ENCODE results near the gene MAST4. TPM values are rescaled to one million over a fixed set of nuclear protein-coding genes. Genes with fewer than 3 reads are reported as not detected.

Gene MAST4
- total and polyA plus RNA-seq, 4 donors: 3.7 to 9.5 (median 6.5) TPM

- TF ChIP-seq TAF1 (conservative IDR thresholded peaks at IDR 0.05): no peak
Measured at GRCh38 chr5:66788556-66788955, 192.4 kb downstream of the MAST4 start (continued).

- H3K36me3 ChIP-seq (ENCODE audit: control insufficient read depth in 4 of 4, insufficient read depth in 3 of 4, low read depth in 1 of 4, low read length in 3 of 4): no peaks in the 10 kb centered on the region
- no peaks in the 10 kb centered on the region for H3K4me1 ChIP-seq (ENCODE audit: control insufficient read depth in 4 of 4, insufficient read depth in 4 of 4, low read length in 3 of 4)
- TF ChIP-seq, protein P1, sequence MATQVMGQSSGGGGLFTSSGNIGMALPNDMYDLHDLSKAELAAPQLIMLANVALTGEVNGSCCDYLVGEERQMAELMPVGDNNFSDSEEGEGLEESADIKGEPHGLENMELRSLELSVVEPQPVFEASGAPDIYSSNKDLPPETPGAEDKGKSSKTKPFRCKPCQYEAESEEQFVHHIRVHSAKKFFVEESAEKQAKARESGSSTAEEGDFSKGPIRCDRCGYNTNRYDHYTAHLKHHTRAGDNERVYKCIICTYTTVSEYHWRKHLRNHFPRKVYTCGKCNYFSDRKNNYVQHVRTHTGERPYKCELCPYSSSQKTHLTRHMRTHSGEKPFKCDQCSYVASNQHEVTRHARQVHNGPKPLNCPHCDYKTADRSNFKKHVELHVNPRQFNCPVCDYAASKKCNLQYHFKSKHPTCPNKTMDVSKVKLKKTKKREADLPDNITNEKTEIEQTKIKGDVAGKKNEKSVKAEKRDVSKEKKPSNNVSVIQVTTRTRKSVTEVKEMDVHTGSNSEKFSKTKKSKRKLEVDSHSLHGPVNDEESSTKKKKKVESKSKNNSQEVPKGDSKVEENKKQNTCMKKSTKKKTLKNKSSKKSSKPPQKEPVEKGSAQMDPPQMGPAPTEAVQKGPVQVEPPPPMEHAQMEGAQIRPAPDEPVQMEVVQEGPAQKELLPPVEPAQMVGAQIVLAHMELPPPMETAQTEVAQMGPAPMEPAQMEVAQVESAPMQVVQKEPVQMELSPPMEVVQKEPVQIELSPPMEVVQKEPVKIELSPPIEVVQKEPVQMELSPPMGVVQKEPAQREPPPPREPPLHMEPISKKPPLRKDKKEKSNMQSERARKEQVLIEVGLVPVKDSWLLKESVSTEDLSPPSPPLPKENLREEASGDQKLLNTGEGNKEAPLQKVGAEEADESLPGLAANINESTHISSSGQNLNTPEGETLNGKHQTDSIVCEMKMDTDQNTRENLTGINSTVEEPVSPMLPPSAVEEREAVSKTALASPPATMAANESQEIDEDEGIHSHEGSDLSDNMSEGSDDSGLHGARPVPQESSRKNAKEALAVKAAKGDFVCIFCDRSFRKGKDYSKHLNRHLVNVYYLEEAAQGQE (IDR thresholded peaks at IDR 0.05): no peak
- TF ChIP-seq YY1 (IDR thresholded peaks at IDR 0.05) (no peak), TAF1 (conservative IDR thresholded peaks at IDR 0.05) (no peak), HNF4G (IDR thresholded peaks at IDR 0.05) (no peak), RAD21 (IDR thresholded peaks at IDR 0.05) (no peak), HNF4A (conservative IDR thresholded peaks at IDR 0.05) (no peak), GABPA (IDR thresholded peaks at IDR 0.05 in 1 of 2, conservative IDR thresholded peaks at IDR 0.05 in 1 of 2) (no peak), JUND (IDR thresholded peaks at IDR 0.05) (no peak), FOXA1 (IDR thresholded peaks at IDR 0.05) (no peak), FOXA2 (IDR thresholded peaks at IDR 0.05) (no peak), SP1 (IDR thresholded peaks at IDR 0.05) (no peak), NR2F2 (IDR thresholded peaks at IDR 0.05) (no peak), ATF3 (IDR thresholded peaks at IDR 0.05) (no peak), RXRA (IDR thresholded peaks at IDR 0.05) (no peak), EGR1 (IDR thresholded peaks at IDR 0.05; ENCODE audit: low read depth in 2 of 2) (no peak)
- TF ChIP-seq, protein P2, sequence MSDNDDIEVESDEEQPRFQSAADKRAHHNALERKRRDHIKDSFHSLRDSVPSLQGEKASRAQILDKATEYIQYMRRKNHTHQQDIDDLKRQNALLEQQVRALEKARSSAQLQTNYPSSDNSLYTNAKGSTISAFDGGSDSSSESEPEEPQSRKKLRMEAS (IDR thresholded peaks at IDR 0.05): no peak
- TF ChIP-seq, protein P3, sequence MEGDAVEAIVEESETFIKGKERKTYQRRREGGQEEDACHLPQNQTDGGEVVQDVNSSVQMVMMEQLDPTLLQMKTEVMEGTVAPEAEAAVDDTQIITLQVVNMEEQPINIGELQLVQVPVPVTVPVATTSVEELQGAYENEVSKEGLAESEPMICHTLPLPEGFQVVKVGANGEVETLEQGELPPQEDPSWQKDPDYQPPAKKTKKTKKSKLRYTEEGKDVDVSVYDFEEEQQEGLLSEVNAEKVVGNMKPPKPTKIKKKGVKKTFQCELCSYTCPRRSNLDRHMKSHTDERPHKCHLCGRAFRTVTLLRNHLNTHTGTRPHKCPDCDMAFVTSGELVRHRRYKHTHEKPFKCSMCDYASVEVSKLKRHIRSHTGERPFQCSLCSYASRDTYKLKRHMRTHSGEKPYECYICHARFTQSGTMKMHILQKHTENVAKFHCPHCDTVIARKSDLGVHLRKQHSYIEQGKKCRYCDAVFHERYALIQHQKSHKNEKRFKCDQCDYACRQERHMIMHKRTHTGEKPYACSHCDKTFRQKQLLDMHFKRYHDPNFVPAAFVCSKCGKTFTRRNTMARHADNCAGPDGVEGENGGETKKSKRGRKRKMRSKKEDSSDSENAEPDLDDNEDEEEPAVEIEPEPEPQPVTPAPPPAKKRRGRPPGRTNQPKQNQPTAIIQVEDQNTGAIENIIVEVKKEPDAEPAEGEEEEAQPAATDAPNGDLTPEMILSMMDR (IDR thresholded peaks at IDR 0.05; ENCODE audit: low read depth, low read length, missing input control): no peak
- TF ChIP-seq, protein P4, sequence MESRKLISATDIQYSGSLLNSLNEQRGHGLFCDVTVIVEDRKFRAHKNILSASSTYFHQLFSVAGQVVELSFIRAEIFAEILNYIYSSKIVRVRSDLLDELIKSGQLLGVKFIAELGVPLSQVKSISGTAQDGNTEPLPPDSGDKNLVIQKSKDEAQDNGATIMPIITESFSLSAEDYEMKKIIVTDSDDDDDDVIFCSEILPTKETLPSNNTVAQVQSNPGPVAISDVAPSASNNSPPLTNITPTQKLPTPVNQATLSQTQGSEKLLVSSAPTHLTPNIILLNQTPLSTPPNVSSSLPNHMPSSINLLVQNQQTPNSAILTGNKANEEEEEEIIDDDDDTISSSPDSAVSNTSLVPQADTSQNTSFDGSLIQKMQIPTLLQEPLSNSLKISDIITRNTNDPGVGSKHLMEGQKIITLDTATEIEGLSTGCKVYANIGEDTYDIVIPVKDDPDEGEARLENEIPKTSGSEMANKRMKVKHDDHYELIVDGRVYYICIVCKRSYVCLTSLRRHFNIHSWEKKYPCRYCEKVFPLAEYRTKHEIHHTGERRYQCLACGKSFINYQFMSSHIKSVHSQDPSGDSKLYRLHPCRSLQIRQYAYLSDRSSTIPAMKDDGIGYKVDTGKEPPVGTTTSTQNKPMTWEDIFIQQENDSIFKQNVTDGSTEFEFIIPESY (IDR thresholded peaks at IDR 0.05): no peak
- no peaks in the 10 kb centered on the region for H3K9me3 ChIP-seq (ENCODE audit: control insufficient read depth in 4 of 4, low read length in 3 of 4)
- no peaks in the 10 kb centered on the region for H3K27me3 ChIP-seq (ENCODE audit: control insufficient read depth in 4 of 4, insufficient read depth in 4 of 4, low read length in 3 of 4)
- H3K4me3 ChIP-seq (ENCODE audit: low read depth in 1 of 3, low read length in 3 of 3): no peak overlapping the region
- no peak overlapping the region for H3K9ac ChIP-seq (ENCODE audit: low read depth in 1 of 2, low read length in 2 of 2)
- 94% methylated on average over 3 of the region's 3 CpGs for WGBS
- H3K27ac ChIP-seq (ENCODE audit: low read depth in 1 of 2, low read length in 2 of 2): no peak overlapping the region
- DNase-seq (ENCODE audit: low spot score): no peak
Measured at GRCh38 chr5:66789434-66789833, 193.2 kb downstream of the MAST4 start.

Measured in liver (tissue), 9 donors.